ENCODE results near the gene TEFM.
"Not testable (repeated sequence)": the region's sequence is repeated elsewhere in the genome, so short reads cannot be mapped to it uniquely, and the experiment has no call there.

Gene TEFM

GRCh38 chr17:30921544-30922196 lies 15.6 kb upstream of the TEFM start, which contains the start of gene ADAP2:
Gene ADAP2 (plus strand): TSS chr17:30921945. CDS start chr17:30922015, 70 bp downstream.
- no peak for DNase-seq (ENCODE audit: low read depth)

- DNase-seq (ENCODE audit: low read depth) = no peak
Measured at GRCh38 chr17:30920683-30921543, 14.9 kb upstream of the TEFM start.

- no peak for DNase-seq (ENCODE audit: low read depth)
Measured at GRCh38 chr17:30920282-30920681, 14.2 kb upstream of the TEFM start.

- DNase-seq (ENCODE audit: low read depth) = no peak
Measured at GRCh38 chr17:30917050-30917449, 11.0 kb upstream of the TEFM start.

GRCh38 chr17:30915833-30916611 lies 10.0 kb upstream of the TEFM start:
- DNase-seq (ENCODE audit: low read depth) = no peak

- no peak for DNase-seq (ENCODE audit: low read depth)
Measured at GRCh38 chr17:30913955-30914354, 7.9 kb upstream of the TEFM start.

GRCh38 chr17:30910151-30910550 lies 4.1 kb upstream of the TEFM start:
- not testable (repeated sequence) for DNase-seq (ENCODE audit: low read depth)

- DNase-seq (ENCODE audit: low read depth) = no peak
Measured at GRCh38 chr17:30908717-30909420, 2.8 kb upstream of the TEFM start.

GRCh38 chr17:30905742-30906100 lies 317 bp downstream of the TEFM start:
- no peak for DNase-seq (ENCODE audit: low read depth)

- DNase-seq (ENCODE audit: low read depth) = no peak
Measured at GRCh38 chr17:30897311-30897710, 8.7 kb downstream of the TEFM start.

GRCh38 chr17:30894236-30894635 lies 11.8 kb downstream of the TEFM start:
- DNase-seq (ENCODE audit: low read depth) = no peak

GRCh38 chr17:30886187-30886586 lies 19.9 kb downstream of the TEFM start:
- no peak for DNase-seq (ENCODE audit: low read depth)

- no peak for DNase-seq (ENCODE audit: low read depth)
Measured at GRCh38 chr17:30869005-30869404, 37.0 kb downstream of the TEFM start.

GRCh38 chr17:30864636-30865035 lies 41.4 kb downstream of the TEFM start:
- no peak for DNase-seq (ENCODE audit: low read depth)

- DNase-seq (ENCODE audit: low read depth) = no peak
Measured at GRCh38 chr17:30858556-30859250, 47.3 kb downstream of the TEFM start.

- no peak for DNase-seq (ENCODE audit: low read depth)
Measured at GRCh38 chr17:30854146-30854545, 51.9 kb downstream of the TEFM start.
